ENCODE results near the gene GINS2. TPM values are rescaled to one million over a fixed set of nuclear protein-coding genes. Genes with fewer than 3 reads are reported as not detected.

Gene GINS2
- total RNA-seq, 1 donor from 2014 or later: 6.1 TPM

DNA sequence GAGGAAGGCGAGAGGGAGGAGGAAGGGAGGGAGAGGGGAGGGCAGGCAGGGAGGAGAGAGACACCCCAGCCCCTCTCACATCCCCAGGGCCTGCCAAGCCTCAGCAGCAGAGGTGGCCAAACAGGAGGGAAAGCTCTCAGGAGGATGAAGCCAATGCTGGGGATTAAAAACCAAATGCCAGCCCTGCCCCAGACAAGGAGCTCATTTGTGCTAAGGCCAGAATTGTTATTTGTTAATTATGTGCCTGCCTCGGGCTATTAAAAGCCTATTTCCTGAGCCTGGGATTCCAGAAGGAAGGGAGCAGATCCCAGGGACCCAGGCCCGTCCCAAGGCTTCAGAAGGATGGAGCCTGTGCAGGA lies 27.9 kb upstream of the GINS2 start:
- no peak for DNase-seq (ENCODE audit: extremely low read depth, low read depth, low spot score)

DNA sequence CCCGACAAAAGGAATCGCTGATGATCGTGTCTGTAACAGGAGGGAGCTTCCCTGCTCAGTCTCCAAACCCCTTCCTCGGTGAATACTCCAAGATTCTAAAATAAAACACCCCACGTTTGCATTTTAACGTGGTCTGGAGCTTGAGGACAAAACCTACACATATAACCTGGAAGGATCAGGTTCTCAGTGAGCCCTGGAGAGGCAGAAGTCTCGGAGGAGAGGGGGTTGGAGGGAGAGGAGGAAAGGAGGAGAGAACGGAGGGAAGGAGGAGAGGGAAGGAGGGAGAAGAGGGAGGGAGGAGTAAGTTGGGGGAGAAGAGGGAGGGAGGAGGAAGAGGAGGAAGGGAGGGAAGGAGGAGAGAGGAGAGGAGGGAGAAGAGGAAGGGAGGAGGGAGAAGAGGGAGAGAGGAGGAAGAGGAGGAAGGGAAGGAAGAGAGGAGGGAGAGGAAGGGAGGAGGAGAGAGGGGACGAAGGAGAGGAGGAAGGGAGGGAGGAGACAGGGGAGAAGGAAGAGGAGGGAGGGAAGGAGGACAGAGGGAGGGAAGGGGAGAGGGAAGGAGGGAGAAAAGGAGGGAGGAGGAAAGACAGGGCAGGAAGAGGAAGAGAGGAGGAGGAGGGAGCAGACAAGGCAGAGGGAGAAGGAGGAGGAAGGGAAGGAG lies 27.4 kb upstream of the GINS2 start:
- DNase-seq (ENCODE audit: extremely low read depth, low read depth, low spot score): no peak

GRCh38 chr16:85715169-85716021 lies 26.6 kb upstream of the GINS2 start:
- no peak for DNase-seq (ENCODE audit: extremely low read depth, low read depth, low spot score)

DNA sequence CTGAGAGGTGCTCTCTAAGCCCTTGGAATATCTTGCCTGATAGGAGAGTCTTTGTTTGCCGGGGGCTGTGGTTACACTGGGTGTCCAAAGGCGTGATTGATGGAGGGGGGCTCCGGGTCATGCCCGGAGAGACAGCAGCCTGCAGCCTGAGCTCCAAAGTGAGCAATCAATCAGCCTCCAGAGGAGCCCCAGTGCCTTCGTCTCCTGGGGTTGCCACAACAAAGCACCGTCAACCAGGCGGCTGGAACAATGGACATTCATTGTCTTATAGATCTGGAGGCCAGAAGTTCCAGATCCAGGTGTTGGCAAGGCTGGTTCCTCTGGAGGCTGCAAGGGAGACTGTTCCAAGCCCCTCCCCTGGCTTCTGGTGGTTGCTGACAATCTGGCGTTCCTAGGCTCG lies 24.0 kb upstream of the GINS2 start:
- DNase-seq (ENCODE audit: extremely low read depth, low read depth, low spot score): no peak

DNA sequence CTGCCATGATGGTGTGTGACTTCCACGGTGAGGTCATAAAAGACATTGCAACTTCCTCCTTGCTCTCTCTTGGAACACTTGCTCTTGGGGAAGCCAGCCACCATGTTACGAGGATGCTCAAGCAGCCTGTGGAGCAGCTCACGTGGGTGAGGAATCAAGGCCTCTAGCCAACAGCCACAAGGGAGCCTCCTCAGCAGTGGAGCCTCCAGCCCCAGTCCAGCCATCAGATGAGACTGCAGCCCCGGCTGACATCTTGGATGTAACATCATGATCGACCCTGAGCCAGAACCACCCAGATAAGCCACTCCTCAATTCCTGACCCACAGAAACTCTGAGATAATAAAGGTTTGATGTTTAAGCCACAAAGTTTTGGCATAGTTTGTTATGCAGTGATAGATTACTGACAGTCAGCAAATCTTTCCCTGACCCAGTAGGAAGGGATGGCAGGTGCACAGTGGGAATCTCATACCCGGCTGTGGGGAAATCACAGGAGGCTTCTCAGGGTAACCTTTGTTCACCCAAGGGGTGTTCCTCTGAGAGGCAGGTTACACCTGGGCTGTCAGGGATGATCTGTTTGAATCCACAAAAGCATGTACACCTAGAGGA lies 23.3 kb upstream of the GINS2 start:
- DNase-seq (ENCODE audit: extremely low read depth, low read depth, low spot score): no peak

GRCh38 chr16:85710732-85711131 lies 22.0 kb upstream of the GINS2 start:
- no peak for DNase-seq (ENCODE audit: extremely low read depth, low read depth, low spot score)

DNA sequence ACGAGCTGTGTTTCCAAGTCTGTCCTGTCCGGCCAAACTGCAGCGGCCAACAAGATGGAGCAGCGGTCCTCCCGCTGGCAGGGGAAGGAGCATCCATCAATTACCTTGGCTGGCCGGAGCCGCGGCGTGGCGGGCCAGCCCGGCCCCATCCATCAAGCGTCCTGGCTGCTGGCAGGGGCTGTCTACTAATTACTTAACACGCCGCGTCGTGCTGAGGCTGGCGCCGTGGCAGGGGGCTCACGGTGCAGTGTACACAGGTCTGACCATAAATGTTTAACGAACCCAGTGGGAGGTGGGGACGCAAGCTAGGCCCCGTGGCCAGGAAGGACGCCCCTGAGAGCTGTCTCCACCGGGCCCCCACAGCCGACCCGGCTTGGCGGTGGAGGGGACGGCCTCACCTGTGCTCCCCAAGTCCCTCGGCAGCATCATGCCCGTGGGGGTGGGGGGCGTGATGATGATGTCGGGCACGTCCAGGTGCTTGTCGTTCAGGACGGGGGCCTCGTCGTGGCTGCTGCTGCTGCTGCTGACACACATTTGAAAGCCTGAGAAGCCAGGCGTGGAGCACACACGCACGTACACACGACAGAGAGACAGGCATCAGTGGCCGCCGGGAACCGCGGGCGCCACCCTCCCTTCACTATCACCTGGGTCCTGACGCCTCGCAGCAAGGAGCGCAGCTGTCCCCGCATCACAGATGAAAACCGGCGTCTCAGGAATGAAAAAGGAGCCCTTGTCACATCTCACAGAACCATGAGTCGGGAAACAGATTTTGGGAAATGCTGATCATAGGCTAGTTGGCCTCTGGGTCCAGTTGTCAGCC lies 21.2 kb upstream of the GINS2 start:
- no peak for DNase-seq (ENCODE audit: extremely low read depth, low read depth, low spot score)

DNA sequence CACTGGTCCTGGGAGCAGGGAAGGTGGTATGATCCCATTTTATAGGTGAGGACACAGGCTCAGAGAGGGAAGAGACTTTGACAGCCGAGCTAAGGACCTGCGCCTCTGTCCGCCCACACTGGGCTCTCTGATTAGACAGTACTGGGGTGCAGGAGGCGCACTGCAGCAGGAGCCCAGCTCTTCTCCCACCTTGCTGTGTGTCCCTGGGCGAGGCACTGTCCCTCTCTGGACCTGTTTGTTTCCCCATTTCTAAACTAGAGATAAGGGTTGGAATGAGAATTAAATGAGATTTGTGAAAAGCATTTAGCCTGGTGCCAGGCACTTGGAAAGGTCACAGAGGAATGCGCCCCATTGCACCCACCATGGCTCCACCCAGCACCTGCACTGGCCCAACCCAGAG lies 19.6 kb upstream of the GINS2 start:
- no peak for DNase-seq (ENCODE audit: extremely low read depth, low read depth, low spot score)

DNA sequence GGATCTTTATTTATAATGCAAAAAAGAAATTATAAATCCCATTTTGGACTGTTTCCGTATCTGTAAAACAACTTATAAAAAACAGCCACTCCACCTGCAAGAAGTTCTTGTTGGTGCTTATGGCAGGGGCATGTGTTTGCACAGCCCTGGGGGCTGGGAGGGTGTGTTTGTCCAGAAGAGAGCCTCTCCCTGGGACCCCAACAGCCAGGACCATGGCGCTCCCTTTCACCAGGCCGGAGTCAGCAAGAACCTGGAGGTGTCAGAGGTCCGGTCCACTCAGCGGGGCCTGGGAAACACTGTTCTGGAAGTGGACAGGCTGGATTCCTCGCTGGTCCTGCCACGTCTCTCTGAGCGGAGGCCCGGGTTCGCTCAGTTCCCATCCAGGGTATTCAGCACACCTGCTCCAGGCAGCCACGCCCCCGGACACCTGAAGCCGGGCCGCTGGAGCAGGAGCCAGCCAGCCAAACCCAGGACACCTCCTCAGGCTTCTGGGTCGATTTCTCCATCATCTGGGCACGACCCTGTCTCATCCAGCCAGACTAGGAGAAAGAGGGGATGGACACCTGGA lies 18.9 kb upstream of the GINS2 start:
- no peak for DNase-seq (ENCODE audit: extremely low read depth, low read depth, low spot score)

DNA sequence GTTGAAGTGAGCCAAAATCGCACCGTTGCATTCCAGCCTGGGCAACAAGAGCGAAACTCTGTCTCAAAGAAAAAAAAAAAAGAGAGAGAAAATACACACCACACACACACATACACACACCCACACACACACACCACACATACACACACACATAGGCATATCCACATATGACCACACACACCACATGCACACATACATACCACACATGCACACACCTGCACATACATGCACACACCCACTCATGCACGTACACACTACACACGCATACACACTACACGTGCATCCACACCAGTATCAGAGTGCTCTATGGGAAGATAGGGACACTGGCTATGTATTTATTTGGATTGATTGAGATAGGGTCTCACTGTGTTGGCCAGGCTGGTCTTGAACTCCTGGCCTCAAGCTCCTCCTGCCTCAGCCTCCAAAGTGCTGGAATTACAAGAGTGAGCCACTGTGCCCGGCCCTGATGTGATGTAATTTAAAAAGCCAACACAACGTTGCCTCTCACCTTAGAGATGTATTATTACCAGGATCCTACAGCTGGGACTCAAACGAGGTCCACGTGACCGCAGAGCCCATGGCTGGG lies 17.8 kb upstream of the GINS2 start:
- DNase-seq (ENCODE audit: extremely low read depth, low read depth, low spot score): no peak

DNA sequence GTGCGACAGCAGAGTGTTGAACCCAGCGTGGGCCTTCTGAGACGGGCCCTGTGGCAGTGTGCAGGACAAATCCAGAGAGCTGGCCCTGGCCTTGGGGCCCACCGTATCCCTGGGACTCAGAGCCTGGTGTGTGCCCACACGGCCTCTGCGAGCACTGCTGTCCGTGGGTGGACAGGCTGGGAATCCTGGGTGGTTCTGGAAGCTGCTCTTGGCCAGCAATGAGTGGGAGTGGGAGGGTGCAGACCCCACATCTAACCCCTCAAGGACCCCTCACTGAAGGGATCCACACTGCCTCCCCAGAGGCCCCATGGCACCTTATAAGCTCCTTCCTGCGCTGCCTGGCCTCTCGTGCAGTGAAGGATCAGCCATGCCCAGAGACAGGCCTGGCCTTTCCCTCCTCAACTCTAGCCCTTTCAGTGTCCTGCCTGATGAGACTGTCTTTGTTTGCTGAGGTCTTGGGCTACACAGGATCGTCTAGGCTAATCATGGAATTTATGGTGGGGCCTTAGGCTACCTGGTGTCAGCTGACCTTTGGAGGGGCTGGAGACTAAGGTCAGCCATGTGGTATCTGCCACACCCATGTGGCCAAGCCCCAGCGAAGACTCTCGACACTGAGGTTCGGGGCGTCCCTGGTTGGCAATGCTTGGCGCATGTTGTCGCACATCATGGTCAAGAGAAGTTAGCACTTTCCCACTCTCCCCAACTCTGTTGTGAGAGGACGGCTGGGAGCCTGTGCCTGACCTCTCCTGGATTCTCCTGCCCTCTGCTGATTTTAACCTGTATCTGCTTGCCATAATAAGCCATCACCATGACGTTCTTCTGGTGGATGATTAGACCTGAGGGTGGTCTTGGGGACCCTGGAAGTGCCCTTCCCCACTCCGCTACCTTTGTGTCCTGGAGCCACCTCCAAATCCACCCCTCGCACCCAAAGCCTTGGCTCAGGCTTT lies 16.4 kb upstream of the GINS2 start:
- no peak for DNase-seq (ENCODE audit: extremely low read depth, low read depth, low spot score)

- DNase-seq (ENCODE audit: extremely low read depth, low read depth, low spot score): no peak
Observed at GRCh38 chr16:85704011-85704410, 15.3 kb upstream of the GINS2 start.

DNA sequence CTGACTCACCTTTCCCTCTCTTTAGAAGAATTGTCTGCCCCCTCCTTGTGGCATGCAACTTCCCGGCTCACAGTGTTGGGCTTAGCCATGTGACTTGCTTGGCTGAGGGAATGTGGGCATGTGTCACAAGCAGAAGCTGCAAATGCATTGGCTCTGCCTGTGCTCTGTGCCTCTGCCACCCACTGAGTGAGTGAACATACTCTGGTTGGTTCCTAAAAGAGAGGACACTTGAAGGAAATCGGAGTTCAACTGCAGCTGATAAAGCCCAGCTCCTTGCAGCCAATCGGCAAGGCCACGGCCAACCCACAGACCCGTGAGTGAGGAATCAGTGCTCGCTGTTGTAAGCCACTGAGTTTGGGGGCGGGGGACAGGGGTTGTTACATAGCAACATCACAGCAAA lies 10.9 kb upstream of the GINS2 start:
- no peak for DNase-seq (ENCODE audit: extremely low read depth, low read depth, low spot score)

DNA sequence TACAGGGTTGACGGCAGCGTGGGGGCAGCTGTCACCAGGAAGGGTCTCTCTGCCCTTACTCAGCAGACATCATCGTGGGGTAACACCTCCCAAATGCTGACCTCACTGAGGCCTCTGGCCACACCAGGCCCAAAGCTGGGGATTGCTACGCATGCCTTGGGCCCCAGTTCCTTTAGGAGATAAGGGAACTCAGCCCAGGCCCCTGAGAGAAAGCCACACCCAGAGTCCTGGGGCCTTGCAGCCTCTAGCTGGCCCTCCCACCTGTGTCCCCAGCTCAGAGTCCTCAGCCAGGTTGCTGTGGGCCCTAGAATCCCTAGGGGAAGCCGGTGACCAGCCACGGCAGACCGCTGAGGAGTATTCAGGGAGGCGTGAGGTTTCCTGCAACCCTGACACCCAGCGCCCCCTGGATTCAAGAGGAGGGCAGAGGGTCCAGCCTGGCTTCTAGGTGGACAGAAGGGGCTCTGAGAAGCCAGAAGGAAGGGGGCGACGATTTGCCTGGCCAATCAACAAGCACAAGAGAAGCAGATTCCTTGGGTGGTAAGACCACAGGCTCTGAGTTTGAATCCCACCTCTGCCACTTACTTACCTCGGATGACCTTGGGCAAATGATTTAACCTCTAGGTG lies 10.3 kb upstream of the GINS2 start:
- DNase-seq (ENCODE audit: extremely low read depth, low read depth, low spot score): no peak

DNA sequence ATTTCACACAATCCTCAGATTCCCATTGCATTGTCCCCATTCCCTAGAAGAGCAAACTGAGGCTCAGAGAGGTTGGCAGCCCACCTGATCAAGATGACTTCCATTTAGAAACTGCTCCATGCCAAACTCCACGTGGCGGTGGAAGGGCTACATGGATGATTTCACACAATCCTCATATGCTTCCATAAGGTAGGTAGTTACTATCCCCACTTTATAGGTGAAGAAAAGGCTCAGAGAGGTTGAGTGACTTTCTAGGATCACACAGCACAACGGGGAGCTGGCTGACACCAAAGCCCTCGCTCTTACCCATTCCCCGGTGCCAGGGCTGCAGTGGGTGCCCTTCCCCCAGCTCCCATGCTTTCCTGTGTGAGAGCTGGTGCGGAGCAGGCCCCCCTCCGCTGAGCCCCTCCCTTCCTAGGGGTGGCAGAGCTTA lies 9.7 kb upstream of the GINS2 start:
- DNase-seq (ENCODE audit: extremely low read depth, low read depth, low spot score): no peak

DNA sequence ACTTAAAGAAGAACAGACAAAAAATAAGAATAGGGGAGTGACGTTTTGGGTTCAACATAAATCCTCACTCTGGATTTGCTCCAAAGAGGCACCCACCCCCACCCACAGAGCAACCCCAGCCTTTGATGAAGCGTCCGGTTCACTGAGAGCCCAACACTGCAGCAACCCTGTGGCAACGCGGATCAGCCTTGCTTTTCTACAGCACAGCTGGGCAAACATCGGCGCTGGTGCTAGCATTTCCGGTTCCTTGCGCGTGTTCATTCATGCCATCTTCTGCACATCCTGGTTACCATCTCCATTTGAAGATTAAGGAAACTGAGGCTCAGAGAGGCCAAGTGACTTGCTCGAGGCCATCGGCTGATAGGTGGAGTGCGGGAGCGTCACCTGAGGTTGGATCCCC lies 8.7 kb upstream of the GINS2 start:
- DNase-seq (ENCODE audit: extremely low read depth, low read depth, low spot score): no peak

GRCh38 chr16:85696781-85697180 lies 8.0 kb upstream of the GINS2 start:
- DNase-seq (ENCODE audit: extremely low read depth, low read depth, low spot score): no peak

DNA sequence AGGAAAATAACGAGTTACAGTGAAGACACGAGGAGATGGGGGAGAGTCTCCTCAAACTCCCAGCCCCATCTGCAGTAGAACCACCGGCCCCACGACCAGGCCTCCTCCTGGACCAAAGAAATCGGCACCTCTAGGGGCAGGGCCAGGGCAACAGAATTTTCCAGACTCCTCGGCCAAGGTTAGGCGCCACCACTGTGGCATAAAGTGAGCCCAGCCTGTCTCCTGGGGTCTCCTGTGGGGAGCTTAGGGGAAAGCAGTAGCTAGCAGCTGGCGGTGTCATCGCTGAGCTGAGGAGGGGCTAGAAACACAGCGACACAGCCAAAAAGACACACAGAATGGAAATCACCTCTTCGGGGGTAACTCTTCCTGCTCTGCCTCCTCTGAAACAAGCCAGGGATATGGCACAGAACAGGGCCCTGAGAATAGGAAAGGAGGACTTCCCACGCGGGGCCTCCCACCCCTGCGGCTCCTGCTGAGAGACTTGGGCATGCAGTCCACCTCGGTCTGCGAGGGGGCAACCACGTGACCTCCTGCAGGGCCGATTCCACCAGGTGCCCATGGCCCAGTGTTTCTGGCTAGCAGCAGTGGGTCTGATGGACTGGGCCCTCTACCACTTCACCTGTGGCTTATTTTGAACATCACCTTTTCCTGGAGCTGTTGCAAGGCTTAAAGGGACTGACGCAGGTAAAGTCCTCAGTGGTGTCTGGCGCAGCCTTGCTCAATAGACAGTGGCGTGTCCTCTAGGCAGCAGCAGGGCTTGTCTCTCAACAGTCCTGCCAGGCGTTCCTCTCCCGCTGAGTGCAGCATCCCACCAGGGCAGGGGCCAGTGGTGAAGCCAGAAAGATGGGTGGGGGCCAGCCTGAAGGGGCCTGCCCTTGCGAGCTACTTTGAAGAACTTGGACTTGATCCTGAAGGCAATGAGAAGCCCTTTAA lies 6.7 kb upstream of the GINS2 start:
- no peak for DNase-seq (ENCODE audit: extremely low read depth, low read depth, low spot score)

Measured in glomerular endothelial cell (primary cell).